Hematopoietic multipotent progenitor cell treated with erythropoietin and hydrocortisone succinate and interleukin-3 and kit ligand, for 15 days (in vitro differentiated cells): Measurements from ENCODE around the gene KRT3.

ENCODE experiments used
- DNase-seq: peaks from one replicate; pipeline ENCODE4 v3.0.0-alpha.2; 2015; ENCODE audit warnings: low spot score

KRT3 gene

DNA sequence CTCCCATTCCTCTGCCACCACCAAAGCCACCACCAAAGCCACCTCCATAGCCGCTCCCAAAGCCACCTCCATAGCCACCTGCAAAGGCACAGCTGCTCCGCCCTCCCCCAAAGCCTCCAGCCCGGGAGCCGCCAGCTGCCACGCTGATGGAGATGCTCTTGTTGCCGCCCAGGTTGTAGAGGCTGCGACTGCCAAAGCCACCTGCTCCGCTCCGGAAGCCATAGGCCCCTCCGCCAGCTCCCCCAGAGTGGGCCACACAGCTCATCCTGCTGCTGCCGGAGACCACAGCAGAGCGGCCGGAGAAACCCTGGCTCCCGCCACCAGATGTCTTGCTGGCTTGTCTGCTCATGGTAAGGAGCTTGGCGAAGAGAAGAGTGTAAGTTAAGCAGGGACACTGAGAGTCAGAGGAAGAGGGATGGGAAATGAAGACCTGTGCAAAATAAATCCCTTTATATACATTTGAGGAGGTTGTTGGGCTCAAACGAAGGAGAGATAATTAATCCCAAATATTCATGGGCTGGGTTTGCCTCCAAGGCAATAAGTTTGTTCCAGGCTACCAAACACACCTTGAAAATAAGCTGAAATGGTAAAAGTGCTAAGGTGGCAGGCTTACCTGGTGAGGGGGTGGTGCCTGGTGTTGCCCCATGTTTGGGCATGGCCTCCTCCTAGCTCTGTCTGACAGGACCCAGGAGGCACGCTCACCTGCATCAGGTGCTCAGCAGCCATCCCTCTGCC, at the start of gene KRT3:
Gene KRT3, minus strand, starts transcription at position 424 of the 735 bp plus-strand sequence. Its CDS starts 75 bp downstream, at position 349.
- no peak for DNase-seq

DNA sequence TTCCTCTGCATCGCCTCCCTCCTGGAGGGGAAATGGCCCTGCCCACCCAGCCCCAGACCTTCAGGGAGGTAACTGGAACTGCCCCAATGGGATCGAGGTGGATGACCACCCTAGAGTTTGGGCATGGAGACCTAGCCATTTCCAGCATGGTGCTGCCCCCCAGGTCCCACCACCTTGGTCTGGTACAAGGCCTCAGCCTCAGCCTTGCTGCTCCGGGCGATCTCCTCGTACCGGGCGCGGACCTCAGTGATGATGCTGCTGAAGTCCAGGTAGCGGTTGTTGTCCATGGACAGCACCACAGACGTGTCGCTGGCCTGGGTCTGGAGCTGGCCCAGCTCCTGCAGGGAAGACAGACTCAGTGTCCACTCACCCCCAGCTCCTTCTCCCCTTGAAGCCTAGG, 48.5 kb upstream of the KRT3 start:
- DNase-seq = no peak

DNA sequence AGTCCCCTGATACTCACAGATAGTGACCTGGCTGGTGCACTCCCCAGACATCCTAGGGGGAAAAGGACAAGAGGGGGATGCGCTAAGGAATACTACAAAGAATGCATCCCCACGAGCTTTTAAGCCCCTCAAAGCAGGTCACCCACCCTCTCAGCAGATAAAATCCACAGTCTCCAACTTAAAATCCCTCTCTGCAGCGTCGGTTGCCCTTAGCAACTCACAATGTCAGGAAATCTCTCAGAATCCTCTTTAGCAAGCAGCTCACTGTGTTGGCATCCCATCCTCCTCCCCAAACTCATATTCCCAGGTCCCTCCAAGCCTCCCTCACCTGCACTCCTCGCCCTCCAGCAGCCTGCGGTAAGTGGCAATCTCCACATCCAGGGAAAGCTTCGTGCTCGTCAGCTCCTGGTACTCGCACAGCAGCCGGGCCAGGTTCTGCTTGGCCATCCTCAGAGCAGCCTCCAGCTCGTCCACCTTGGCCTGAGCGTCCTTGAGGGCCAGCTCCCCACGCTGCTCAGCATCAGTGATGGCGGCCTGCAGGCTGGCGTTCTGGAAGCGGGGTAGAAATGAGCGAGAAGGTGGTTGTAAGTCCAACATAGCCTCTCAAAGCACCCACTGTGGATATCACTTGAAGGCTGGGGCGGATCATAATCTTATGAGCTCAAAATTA, 43.7 kb upstream of the KRT3 start:
- no peak for DNase-seq

DNA sequence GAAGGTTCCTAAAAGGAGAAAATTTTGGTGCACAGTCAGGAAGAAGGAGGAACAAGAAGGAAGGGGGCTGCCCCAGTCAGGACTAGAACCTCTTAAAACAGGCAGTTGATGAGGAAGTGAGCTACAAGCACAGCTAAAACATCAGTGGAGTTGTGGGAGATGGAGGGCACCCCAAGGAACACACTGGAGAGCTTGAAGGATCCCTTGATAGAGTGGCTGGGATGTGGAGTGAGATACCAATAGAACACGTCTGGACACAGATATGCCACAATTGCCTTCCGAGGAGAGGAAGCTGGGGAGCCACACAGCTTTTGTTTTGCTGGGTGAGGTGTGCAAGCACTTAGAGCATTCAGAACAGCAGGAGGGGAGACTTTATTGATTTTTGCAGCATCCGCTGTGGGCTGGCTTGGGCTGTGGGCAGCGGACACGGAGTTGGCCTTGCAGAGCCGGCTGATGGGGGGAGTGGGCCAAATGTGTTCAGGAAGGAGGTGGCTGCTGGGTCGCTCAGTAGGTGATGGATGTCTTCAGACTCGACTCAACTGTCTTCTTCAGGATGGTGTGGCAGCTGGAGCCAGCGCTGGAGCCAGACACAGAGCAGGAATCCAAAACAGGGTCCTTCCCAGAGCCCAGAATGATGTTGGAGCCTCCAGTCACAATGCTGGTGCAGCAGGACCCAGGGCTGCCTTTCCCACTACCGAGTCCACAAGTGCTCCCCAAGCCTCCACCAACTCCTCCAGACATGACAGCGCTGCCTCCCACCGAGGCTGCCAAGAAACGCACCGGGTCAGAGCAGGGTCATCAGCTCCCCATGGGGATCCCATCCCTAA, 42.9 kb upstream of the KRT3 start:
- no peak for DNase-seq

DNA sequence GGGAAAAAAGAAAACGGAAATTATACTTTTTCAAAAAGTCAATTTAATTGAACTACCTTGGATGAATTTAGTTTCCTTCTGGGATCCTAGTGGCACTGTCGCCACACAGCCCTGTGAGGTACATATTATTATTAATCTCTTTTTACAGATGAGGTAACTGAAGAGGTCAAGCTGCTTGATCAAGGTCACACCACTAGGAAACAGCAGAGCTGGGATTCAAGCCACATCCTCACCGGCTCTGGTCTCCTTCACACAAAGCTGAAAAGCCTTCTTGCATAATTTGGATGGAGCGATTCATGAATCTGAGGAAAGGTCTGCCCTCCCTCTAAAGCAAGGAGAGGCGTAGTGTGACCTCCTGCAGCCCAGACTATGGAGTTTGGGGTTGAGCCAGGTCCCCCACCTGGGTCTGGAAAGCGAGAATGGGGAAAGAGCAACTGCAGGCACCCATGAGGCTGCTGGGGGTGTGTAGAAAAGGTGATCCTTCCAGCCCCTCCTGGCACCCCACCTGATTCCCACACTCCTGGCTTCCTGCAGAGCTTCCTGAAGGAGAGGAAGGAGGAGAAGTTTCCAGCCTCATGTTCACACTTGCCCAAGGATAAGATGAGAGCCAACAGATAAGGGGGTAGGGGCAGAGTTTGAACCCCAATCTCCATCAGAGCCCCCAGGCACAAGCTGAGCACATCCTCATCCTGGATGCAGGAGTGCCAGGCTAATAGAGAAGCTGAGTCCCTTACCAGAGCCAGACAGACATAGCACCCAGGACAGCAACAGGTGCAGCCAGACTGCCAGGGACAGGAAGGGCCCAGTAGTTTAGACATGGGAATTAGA, 42.1 kb upstream of the KRT3 start:
- DNase-seq = no peak

DNA sequence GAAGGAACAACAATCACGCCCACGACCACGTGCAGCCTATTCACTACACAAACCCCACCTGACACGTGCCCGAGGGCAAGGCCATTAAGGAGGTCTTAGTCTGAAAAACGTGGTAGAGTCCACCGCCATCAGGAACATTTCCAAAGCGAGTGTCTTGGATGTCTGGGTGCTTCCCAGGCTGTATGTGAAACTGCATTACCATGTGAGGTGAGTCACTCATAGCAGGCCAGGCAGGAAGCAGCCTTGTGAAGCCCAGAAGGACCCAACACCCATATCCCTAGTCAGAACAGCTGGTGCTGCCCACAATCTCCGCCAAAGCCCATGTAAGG, 41.5 kb upstream of the KRT3 start:
- DNase-seq = no peak

DNA sequence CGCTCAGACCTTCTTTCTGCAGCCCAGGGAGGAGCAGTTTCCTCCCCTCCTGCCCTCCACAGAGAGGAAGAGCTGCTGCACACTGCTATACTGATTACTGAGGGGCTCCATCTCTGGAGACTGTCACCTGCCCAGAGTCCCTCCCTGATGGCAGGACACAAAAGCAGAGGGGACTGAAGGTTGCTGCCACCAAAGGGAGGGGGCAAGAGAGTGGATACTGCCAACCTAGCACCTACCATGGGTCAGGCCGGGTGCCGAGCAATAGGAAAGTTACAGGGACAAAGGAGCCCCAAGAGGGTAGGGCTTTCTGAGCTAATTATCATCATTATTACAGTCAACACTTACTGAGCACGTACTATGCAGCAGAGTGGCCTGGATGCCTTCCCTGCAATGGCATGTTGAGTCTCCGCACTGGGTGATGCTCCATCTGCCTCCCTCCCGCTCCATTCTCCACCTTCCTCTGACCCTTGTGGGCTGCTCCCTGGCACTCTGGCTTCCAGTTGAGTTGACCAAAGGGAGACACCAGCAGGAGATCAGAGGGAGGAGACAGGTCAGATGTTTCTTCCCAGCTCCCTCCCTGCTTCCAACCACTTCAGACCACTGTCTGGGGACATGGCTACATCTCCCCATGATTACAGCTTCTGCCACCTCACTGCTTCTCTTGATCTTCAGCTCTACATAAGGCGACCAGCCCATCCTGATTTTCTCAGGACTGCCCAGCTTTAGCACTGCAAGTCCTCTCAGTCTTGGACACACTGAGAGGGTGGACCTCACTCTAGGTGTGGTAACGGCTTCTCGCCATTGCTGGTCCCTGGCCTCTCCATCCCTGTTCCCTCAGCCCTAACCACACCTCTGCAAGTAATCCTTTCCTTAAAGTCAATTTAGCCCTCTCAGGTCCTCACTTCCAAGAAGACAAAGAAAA, 40.8 kb upstream of the KRT3 start:
- no peak for DNase-seq

DNA sequence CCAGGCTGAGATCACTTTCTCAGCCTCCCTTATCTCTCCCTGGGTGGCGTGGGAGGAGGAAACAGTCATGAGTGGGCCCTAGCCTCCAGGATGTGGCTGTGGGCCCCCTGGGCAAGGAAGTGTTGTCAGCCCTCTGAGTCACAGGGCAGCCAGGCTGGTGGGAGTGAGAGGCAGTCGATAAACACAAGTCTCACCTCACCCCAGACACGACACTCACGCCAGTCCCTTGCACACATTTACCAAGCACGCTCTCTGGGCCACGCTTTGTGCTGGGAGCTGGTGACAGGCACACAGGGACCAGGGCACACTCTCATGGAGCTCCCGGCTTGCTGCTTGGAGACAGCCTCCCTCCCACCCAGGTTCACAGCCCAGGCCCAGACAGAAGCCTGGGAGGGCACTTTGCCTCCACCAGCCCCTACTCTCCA, 40.1 kb upstream of the KRT3 start:
- no peak for DNase-seq

DNA sequence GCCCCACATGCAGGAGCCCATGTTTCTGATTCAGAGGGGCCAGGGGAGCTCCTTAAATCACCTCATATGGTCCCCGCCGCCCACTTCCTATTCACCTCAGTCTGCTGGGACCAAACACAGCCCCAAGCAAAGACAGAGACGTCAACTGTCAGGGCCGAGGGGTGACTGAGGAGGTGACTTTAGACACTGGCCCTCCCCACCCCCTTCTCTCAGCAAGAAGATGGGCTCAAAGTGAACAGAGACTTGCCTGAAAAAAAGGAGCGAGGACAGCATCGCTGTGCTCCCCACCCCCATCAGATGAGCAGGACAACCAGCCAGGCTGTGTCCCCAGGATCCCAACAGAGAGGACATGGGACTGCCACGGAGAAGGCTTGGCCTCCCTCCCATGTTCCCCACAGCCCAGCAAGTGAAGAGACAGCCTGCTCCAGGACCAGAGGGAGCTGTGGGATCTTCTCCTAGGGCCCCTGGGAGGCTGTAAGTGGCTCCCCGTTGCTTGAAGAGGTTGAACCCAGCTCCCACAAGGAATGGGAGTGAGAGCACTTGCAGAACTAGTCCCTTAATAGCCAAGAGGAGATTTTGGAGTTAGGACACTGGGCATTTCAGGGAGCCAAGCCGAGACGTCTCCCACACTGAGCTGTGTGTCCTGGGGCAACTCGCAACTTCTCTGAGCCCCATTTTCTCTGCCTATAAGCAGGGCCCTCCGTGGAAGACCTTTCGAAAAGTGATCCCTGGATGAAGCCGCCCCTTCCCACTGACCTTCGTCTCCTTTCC, 39.5 kb upstream of the KRT3 start:
- no peak for DNase-seq

DNA sequence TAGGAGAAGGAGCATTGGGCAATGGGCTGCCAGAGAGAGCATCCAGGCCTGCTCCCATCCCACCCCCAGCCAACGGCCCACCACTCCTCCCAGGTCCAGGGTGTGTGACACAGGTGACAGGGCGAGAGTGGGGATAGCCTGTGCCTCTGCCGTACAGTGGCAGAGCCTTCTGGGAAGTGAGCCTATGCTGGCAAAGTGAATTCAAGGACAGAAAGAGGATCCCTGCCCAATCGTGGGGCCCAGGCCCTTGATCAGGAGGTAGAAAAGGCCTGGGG, 38.7 kb upstream of the KRT3 start:
- no peak for DNase-seq

DNA sequence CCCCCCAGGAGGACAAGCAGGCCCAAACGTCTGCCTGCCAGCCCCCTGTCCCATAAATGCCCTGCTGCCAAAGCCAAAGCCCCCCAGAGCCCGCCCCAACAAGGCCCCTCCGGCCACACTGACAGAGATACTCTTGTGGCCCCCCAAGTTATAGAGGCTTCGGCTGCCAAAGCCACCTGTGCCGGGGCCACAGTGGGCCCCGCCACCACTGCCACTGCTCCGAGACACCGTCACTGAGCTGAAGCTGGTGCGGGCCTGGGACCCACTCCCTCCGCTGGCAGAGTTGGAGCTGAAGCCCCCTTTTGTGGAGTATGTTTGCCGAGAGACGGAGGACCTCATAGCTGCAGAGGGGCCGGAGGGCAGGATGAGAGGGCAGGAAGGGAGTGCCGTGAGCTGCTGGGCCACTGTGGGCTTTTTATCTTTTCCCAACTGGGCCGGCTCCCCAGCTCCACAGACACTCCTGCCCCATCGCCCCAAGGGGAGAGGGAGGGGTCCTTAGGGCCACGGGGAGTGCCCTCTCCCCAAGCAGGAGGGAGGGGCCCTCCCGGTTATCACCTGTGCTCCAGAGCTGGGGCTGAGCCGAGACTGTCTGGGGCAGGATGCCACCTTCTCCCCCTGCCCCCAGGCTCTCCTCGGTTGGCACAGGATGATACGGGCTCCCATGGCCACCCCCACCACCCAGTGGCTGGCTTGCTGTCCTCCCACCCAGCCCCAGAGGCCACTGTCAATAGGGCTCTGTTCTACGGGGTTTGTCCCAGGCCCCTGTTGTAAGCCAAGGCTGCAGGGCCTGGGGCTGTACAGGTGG, 38.2 kb upstream of the KRT3 start, which contains the start of gene KRT79:
Gene KRT79, minus strand, starts transcription at position 390 of the 805 bp plus-strand sequence. Its CDS starts 51 bp downstream, at position 339.
- no peak for DNase-seq

DNA sequence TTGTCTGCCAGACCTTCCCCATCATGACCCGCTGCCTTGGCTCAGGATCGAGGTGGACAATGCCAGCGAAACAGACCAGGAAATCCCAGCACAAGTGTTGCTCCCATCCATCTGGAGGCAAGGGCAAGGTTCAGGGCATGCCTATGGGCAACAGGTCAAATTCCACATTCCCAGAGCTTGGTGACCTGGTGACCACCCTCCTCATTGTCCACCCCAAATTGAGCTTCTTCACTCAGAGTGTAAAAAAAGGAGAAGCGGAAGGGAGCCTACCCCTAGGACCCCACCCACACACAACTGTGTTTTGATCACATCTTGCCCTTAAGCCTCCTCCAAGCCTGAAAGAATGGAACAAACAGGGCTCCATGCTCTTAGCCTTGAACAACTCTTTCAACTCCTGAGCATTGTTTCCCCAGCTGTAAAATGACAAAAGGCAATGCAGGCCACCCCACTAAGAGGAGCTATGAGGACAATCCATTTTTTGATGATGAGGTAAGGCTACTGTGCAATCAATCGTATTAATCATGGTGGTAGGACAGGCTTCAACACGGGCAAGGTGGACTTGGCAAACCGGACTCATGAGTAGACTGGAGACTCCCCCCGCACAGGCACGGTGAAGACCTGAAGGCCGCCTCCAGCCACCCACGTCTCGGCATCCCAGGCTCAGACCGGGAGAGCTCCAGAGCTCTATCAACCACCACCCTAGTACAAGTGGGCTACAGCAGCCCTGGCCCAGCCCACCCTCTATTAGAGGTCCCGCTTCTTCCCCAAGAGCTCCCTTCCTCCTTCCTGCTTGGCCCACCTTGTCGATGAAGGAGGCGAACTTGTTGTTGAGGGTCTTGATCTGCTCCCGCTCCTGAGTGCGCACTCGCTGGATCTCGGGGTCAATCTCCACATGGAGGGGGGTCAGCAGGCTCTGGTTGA, 37.3 kb upstream of the KRT3 start:
- no peak for DNase-seq

DNA sequence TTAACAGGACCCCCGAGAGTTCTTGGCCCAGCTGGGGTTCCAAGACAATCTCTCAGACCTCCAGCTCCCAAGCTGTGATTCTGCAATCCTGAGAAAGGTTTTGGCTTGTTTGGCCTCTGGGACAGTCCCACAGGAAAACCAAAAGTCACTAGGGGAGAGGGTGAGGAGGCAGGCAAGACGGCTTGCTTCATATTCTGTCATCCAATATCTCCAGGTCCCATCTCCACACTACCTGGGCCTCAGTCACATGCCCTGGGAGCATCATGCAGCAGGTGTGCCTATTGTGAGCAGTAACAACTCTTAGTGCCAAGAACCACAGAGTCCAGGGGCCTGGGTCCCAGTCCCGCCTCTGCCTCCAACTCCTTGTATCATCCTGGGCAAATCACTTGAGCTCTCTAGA, 36.5 kb upstream of the KRT3 start:
- no peak for DNase-seq

DNA sequence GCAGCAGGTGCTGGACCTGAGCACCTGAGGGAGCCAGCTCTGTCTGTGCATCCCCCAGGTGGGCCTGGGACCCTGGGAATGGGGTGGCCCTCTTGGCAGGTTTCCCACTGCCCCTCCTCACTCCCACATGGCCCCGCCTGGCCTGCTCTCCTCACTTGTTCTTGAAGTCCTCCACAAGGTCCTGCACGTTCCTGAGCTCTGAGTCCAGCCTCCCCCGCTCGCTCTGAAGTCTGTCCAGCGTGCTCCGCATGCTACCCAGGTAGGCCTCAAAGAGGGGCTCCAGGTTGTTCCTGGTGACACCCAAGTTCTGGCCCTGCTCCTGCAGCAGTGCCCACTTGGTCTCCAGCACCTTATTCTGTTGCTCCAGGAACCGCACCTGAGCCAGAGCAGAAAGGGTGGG, 35.3 kb upstream of the KRT3 start:
- no peak for DNase-seq

DNA sequence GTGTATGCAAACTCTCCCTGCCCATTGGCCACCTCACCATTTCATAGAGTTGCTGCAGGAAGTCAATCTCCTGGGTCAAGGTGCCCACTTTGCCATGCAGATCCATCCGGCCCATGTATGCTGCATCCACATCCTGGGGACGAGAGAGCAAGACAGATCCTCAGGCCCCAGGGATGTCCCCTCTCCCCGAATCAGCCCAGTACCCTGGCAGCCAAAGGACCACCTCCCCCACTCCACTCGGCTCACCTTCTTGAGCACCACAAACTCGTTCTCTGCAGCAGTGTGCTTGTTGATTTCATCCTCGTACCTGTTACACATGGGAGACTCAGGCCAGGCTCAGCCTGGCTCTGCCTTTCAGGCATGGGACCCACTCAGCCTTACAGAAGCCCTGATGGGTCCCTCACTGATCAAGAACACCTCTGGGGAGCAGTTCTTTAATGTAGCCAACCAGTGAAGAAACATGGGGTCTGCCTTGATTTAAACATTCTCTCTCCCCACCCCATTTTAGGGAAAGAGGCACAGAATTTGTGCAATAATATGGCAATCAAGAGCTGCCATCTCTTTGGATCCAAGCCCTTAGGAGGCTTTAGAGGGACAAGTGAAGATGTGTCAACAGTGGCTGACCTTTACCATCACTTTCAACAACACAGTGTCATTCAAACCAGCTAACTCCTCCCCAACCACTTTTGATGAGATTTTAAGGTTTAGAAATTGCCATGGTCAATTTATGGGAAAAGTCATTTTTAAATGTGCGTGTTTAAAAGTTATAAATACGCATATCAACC, 34.3 kb upstream of the KRT3 start:
- DNase-seq = no peak

DNA sequence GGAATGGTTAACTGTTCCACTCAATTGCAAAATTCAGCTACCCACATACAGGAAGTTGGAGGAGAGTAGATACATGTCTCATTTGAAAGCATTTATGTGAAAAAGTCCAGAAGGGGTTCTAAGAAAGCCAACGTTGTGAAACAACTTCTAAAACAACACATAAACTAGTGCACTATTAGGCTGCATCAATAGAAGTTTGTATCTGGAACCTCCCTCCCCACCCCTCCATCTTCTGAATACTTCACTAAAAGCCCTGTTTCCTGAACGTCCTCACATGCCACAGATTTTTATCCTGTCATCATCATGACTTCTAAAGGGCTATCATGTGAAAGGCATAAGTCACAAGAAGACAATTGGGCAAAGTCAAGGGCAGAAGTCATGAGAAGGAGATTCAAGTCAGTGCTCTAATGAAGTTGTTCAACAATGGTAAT, 32.7 kb upstream of the KRT3 start:
- no peak for DNase-seq

DNA sequence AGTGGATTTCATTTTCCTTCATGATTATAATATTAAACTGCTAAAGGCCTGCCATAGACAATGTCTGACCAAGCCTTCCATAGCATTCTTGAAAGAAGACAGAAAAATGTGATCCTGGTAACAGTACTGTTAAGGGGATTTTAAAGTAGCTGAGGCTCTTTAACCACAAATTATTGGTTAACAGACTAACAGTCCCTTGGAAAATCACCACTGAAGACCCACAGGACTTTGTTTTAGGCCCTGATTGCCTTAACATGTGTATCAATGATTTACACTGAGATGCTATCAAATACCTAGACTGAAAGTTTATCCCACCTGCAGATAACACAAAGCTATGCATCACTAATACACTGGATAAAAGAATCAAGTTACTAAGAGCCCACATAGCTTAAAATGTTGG, 32.2 kb upstream of the KRT3 start:
- no peak for DNase-seq
